ENCODE measurements around the gene BTBD16.

- TF ChIP-seq MAX (IDR thresholded peaks at IDR 0.05; ENCODE audit: low read depth, low read length) (no peak), ZBTB33 (IDR thresholded peaks at IDR 0.05) (no peak), EZH2 (IDR thresholded peaks at IDR 0.05; ENCODE audit: borderline replicate concordance, control insufficient read depth, low read depth, low read length) (no peak), ZZZ3 (IDR thresholded peaks at IDR 0.05; ENCODE audit: control insufficient read depth, insufficient read length, low read depth) (no peak), SREBF2 (IDR thresholded peaks at IDR 0.05; ENCODE audit: low read length) (no peak), GABPA (IDR thresholded peaks at IDR 0.05; ENCODE audit: low read depth) (no peak), BCLAF1 (IDR thresholded peaks at IDR 0.05) (no peak), POLR2AphosphoS5 (IDR thresholded peaks at IDR 0.05; ENCODE audit: low read length) (no peak), JUND (IDR thresholded peaks at IDR 0.05; ENCODE audit: low read depth, low read length) (no peak), USF2 (IDR thresholded peaks at IDR 0.05; ENCODE audit: borderline replicate concordance, low read depth, low read length) (no peak), ZBED1 (IDR thresholded peaks at IDR 0.05; ENCODE audit: borderline replicate concordance) (no peak), EP300 (IDR thresholded peaks at IDR 0.05; ENCODE audit: borderline replicate concordance in 1 of 2, control insufficient read depth in 1 of 2, low read depth in 2 of 2, low read length in 2 of 2) (no peak)
These were observed 40.6 kb downstream of the BTBD16 start for GRCh38 chr10:122311716-122312115.
